ENCODE data around the gene HOXB6.

GRCh38 chr17:48569674-48570324 lies 35.0 kb downstream of the HOXB6 start:
- TF ChIP-seq CTCF (IDR thresholded peaks at IDR 0.05) (no peak), POLR2A (IDR thresholded peaks at IDR 0.05) (no peak)

Data from ovary (tissue), 3 donors.